ENCODE data around the gene PTPRG.

- TF ChIP-seq CTCF (IDR thresholded peaks at IDR 0.05; ENCODE audit: low read depth, low read length, missing input control) (no peak), GABPA (IDR thresholded peaks at IDR 0.05 in 1 of 2, conservative IDR thresholded peaks at IDR 0.05 in 1 of 2) (no peak), RAD21 (IDR thresholded peaks at IDR 0.05) (no peak), SP1 (IDR thresholded peaks at IDR 0.05) (no peak), YY1 (IDR thresholded peaks at IDR 0.05) (no peak), REST (IDR thresholded peaks at IDR 0.05) (no peak), TAF1 (conservative IDR thresholded peaks at IDR 0.05) (no peak), HNF4G (IDR thresholded peaks at IDR 0.05) (no peak)
These were observed 158.1 kb downstream of the PTPRG start for GRCh38 chr3:61719278-61719977.

Data from liver (tissue), 3 donors.